NCI-H1092 treated with DMSO at 0.1 percent for 48 hours (cell line): ENCODE results near the gene PLCE1.

Source experiments
- DNase-seq: peaks from one replicate; lab custom pipeline; 2025; lab: John Stamatoyannopoulos, UW

Gene PLCE1

GRCh38 chr10:94023906-94024305, 30.2 kb downstream of the PLCE1 start:
- no peak for DNase-seq

- no peak for DNase-seq
These were observed 30.7 kb downstream of the PLCE1 start for GRCh38 chr10:94024407-94024806.

GRCh38 chr10:94025806-94026205, 32.1 kb downstream of the PLCE1 start:
- no peak for DNase-seq

- no peak for DNase-seq
These were observed 33.5 kb downstream of the PLCE1 start for GRCh38 chr10:94027197-94027596.

- no peak for DNase-seq
These were observed 36.2 kb downstream of the PLCE1 start for GRCh38 chr10:94029955-94030354.

GRCh38 chr10:94035982-94036765, 42.4 kb downstream of the PLCE1 start:
- no peak for DNase-seq

- no peak for DNase-seq
These were observed 43.0 kb downstream of the PLCE1 start for GRCh38 chr10:94036766-94037033.

- no peak for DNase-seq
These were observed 43.6 kb downstream of the PLCE1 start for GRCh38 chr10:94037286-94037685.

GRCh38 chr10:94038024-94038423, 44.3 kb downstream of the PLCE1 start:
- no peak for DNase-seq

- no peak for DNase-seq
These were observed 47.5 kb downstream of the PLCE1 start for GRCh38 chr10:94041206-94041605.

GRCh38 chr10:94042001-94042833, 48.5 kb downstream of the PLCE1 start:
- no peak for DNase-seq

GRCh38 chr10:94042834-94043175, 49.1 kb downstream of the PLCE1 start:
- no peak for DNase-seq
